Dendritic cell treated with granulocyte-macrophage colony-stimulating factor and Interleukin-4, amounts not matched to agents 40 ng/mL and 50 ng/mL, for 4 days (primary cell): ENCODE results near the gene RPS19.

Source experiments
- H3K27ac Mint-ChIP-seq: one replicate; pipeline ENCODE4 v1.8.0; 2022; ENCODE audit warnings: mild to moderate bottlenecking, mixed read lengths
- H3K27me3 Mint-ChIP-seq: one replicate; pipeline ENCODE4 v1.8.0; 2022; ENCODE audit warnings: mild to moderate bottlenecking, mixed read lengths
- H3K36me3 Mint-ChIP-seq: one replicate; pipeline ENCODE4 v1.8.0; 2022; ENCODE audit warnings: low read depth, mixed read lengths
- H3K4me1 Mint-ChIP-seq: one replicate; pipeline ENCODE4 v1.8.0; 2022; ENCODE audit warnings: low read depth, mixed read lengths
- H3K4me3 Mint-ChIP-seq: one replicate; pipeline ENCODE4 v1.8.0; 2022; ENCODE audit warnings: mild to moderate bottlenecking, moderate library complexity, mixed read lengths
- H3K9me3 Mint-ChIP-seq: one replicate; pipeline ENCODE4 v1.8.0; 2022; ENCODE audit warnings: mixed read lengths
- intact Hi-C: fragments of 100-400 bp; cut with micrococcal nuclease; formaldehyde crosslinking; loops from one replicate; pipeline ENCODE4 v1.15.0; 2022

Gene RPS19

DNA sequence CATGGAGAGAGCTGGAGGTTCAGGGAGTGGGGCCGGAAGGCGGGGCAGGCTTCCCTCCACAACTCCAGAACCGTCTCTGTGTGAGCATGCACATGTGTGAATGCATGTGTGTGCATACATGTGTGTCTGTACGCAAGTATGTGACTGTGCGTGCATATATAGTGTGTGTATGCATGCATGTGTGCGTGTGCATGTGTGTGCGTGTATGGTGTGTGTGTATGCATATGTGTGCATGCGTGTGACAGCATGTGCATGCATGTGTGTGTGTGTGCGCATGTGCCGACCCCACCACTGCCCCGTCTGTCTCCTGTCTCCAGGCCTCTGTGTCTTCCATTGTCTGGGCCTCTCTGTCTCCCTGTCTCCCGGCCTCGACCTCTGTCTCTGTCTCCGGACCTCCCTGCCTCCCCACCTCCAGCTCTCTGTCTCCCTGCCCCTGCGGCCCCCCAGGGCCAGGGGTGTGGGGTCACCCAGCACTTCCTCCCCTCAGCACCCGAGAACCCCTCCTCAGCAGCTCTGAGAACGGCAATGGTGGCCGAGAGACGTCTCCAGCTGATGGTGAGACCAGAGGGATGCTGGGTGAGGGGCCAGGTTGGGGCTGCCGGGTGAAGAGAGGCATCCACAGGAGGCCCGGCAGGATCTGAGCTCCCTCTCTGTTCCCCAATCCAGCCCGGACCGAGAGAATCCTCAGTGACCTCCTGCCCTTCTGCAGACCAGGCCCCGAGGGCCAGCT lies 45.4 kb downstream of the RPS19 start:
- H3K4me3 Mint-ChIP-seq = no peak overlapping the region
- no peaks in the 10 kb centered on the region for H3K9me3 Mint-ChIP-seq
- intact Hi-C loops = no loop called here
- no peak overlapping the region for H3K27ac Mint-ChIP-seq
- H3K4me1 Mint-ChIP-seq = peaks cover 2% of the 10 kb centered on the region
- peaks cover 87% of the 10 kb centered on the region for H3K36me3 Mint-ChIP-seq
- H3K27me3 Mint-ChIP-seq = peaks cover 11% of the 10 kb centered on the region

DNA sequence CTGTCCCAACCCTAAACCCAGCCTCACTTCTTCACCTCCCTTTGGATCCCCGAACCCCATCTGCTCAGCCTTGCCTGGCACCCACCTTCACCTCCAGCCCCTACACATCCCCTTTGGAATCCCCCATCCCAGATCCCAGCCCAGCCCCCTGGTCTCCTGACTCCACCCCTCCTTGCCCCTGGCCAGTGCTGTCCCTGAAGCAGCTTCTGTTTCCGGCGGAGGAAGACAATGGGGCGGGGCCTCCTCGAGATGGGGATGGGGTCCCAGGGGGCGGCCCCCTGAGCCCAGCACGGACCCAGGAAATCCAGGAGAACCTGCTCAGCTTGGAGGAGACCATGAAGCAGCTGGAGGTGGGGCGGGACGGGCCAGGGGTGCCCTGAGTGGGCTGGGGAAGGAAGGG lies 46.2 kb downstream of the RPS19 start:
- Mint-ChIP-seq H3K27me3 (peaks cover 19% of the 10 kb centered on the region), H3K27ac (no peak overlapping the region), H3K4me3 (no peak overlapping the region), H3K4me1 (peaks cover 5% of the 10 kb centered on the region), H3K36me3 (peaks cover 79% of the 10 kb centered on the region), H3K9me3 (no peaks in the 10 kb centered on the region)
- intact Hi-C loops = no loop called here

DNA sequence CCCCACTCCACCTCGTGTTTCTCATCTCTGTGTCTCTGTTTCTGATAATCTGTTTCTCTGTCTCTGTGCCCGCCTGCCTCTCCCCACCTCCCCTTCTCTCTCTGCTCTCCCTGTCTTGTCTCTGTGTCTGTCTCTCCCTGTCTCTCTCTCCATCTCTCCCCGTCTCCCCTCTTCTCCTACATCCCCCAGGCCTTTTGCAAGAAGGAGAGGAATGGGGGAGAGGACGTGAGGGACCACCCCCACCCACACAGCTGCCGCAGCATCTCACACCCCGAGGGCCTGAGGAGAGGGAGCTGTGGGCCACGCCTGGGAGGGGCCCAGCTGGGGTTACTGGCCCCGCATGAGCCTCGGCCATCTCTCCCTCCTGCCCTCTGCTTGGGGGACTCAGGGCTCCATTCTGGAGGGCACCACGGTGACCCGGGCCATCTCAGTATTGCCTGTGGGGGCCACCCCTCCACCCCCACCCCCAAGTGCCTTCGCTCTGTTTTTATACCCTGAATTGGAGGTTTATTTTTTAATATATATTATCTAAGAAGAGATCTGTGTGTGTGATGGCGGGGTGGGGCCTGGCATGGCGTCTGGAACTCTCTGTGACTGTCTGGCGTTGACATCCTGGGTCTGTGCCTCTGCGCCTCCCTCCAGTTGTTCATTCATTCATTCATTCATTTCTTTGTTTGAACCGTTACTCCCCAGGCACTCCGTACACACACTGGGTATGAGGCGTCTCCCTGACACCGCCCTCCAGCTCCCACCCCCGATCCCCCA lies 47.0 kb downstream of the RPS19 start:
- intact Hi-C loops = no loop called here
- Mint-ChIP-seq H3K4me1 (peaks cover 5% of the 10 kb centered on the region), H3K27me3 (peaks cover 27% of the 10 kb centered on the region), H3K4me3 (no peak overlapping the region), H3K27ac (no peak overlapping the region), H3K9me3 (no peaks in the 10 kb centered on the region), H3K36me3 (peaks cover 70% of the 10 kb centered on the region)

DNA sequence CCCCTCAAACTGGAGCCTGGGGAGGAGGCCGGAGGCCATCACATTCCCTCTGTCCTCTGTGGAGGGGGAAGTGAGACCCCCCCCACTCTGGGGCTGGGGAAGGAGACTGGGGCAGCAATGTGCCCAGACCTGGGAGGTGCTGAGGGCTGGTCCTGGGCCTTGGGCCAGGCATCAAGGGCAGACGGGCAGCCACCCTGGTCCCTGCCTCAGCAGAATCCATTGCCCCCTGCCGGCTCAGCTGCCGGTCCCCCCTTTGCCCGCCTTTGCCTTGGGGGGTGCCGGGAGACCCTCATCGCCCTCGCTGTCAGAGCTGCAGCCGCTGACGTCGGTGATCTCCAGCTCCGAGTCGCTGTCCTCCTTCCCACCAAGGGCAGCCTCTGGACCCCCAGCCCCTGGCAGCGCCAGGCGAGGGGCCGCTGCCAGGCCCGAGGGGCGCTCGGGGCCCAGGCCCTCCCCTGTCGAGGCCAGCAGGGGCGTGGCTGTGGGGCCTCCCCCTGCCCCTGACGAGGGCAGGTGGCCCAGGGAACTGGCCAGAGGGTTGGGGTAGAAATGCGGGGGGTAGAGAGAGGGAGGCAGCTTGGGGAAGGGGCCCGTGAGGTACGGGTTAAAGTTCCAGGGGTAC lies 48.0 kb downstream of the RPS19 start:
- intact Hi-C loops = no loop called here
- peaks cover 5% of the 10 kb centered on the region for H3K4me1 Mint-ChIP-seq
- H3K27ac Mint-ChIP-seq = no peak overlapping the region
- no peak overlapping the region for H3K4me3 Mint-ChIP-seq
- H3K9me3 Mint-ChIP-seq = no peaks in the 10 kb centered on the region
- H3K27me3 Mint-ChIP-seq = peaks cover 36% of the 10 kb centered on the region
- H3K36me3 Mint-ChIP-seq = peaks cover 60% of the 10 kb centered on the region

DNA sequence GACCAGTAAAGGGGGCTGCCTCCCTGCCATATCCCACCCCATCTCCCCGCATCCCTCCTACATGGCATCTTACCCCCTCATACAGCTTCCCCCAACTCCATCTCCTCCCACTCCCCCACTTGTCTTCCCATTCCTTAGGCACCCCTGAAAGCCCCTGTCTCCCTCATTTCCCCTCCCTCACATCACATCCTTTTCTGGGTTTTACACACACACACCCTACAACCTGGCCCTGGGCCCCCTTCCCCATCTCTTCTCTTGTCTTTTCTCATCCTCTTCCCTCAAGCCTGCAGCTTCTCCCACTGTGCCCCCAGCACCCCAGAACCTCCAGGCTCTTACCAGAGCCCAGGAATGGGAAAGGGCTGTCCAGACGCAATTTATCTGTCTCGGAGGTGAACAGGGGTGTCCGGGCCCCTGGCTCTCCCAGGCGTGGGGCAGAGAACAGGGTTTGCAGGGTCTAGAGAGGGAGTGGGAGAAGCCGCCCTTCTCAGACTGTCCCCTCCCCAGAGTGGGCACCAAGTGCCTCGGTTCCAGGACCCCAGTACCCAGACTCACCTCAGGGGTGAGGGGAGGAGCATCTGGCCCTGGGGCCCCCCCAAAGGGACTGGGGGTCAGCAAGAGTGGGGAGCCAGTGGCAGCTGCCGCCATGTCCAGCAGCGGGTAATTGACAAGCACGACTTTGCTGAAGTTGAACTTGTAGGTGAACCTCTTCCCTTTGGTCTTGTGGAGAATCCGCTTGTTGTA lies 48.8 kb downstream of the RPS19 start:
- Mint-ChIP-seq H3K4me1 (peaks cover 5% of the 10 kb centered on the region), H3K4me3 (no peak overlapping the region), H3K27ac (no peak overlapping the region), H3K9me3 (no peaks in the 10 kb centered on the region), H3K27me3 (peaks cover 44% of the 10 kb centered on the region), H3K36me3 (peaks cover 53% of the 10 kb centered on the region)
- intact Hi-C loops = no loop called here

DNA sequence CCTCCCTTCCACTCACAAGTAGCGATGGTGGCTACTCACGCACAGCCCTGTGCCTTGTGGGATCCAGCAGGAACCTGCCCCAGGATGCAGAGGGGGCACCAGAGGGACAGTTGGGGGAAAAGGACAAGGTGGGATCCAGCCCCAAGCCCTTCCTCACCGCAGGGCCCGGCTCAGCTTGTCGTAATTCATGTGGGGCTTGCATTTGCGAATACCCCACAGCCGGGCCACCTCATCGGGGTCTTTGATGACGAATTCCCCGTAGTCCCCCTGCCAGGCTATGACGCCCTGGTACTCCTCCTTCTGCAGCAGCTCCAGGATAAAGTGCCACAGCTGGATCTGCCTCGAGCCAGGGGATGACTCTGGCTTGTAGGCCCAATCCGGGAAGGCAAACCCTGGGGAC lies 49.7 kb downstream of the RPS19 start:
- Mint-ChIP-seq H3K9me3 (no peaks in the 10 kb centered on the region), H3K4me1 (peaks cover 5% of the 10 kb centered on the region), H3K36me3 (peaks cover 44% of the 10 kb centered on the region), H3K27me3 (peaks cover 49% of the 10 kb centered on the region), H3K4me3 (no peak overlapping the region), H3K27ac (no peak overlapping the region)
- intact Hi-C loops = no loop called here

DNA sequence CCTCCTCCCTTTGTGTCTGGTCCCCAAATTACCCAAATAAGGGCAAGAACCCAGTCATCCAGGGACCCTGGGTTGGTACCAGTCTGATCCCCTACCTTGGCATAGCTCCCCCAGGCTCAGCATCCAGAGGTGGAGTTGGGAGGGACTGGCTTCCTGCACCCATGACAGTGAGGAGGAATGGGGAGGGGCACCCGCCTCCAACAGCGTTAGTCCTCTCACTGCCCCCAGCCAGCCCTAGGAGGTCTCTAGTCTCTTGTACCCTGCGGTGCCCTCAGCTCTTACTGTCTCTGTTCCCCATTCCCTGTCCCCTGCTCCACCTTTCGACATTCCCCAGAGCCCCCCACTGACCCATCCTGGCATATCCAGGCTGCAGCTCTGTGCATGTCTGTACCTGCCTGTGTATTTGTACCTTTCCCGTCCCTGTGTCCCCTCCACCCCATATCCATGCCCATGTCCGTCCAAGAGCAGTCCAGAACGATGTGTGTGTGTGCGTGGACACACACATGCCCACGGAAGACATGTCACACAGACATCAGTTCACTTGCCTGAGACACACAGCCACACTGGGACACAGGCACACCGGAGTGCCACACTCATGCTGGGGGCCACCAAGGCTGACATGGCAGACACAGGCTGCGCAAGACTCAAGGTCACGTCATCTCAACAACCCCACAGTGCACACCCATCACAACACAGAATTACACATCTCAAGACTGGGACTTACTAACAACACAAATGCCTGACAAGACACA lies 50.4 kb downstream of the RPS19 start:
- no peak overlapping the region for H3K27ac Mint-ChIP-seq
- H3K36me3 Mint-ChIP-seq = peaks cover 37% of the 10 kb centered on the region
- no peak overlapping the region for H3K4me3 Mint-ChIP-seq
- intact Hi-C loops = no loop called here
- no peaks in the 10 kb centered on the region for H3K9me3 Mint-ChIP-seq
- peaks cover 49% of the 10 kb centered on the region for H3K27me3 Mint-ChIP-seq
- peaks cover 5% of the 10 kb centered on the region for H3K4me1 Mint-ChIP-seq

DNA sequence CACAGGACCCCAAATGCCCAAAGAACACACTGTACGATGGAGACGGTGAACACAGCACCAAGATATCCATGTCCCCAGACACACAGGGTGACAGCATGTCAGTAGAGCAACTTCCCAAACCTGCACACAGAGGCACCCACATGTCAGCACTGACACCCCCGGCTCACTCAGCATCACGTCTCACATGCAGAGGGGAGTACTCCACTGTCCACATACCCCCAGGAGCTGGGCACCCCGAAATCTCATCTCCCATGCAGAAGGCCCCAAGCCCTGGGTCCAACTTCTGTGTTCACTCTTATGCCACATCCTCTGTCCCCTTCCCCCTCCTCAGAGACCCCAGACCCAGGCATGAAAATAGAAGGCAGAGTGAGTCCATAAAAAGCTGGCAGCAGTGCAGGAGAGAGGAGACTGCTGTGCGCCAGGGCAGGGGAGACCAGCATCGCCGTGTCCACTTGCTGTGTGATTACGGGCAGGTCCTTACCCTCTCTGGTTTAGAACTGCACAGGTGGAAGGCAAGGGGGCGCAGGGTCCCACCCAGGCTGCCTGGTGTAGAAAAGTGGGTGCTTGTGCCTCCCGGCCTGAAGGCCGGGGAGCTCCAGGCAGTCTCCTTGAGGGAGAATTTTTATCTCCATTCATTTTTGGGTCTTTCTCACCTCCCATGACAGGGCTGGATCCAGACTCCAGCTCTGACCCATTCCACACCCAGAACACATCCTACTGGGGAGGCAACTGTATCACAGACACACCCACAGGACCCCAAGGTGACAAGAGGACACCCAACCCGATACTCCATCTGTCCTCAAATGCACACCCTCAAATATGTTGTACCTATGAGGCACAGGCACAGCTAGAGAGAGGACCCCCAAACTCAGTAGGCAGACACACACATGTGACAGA lies 51.2 kb downstream of the RPS19 start:
- peaks cover 29% of the 10 kb centered on the region for H3K36me3 Mint-ChIP-seq
- H3K4me1 Mint-ChIP-seq = peaks cover 5% of the 10 kb centered on the region

DNA sequence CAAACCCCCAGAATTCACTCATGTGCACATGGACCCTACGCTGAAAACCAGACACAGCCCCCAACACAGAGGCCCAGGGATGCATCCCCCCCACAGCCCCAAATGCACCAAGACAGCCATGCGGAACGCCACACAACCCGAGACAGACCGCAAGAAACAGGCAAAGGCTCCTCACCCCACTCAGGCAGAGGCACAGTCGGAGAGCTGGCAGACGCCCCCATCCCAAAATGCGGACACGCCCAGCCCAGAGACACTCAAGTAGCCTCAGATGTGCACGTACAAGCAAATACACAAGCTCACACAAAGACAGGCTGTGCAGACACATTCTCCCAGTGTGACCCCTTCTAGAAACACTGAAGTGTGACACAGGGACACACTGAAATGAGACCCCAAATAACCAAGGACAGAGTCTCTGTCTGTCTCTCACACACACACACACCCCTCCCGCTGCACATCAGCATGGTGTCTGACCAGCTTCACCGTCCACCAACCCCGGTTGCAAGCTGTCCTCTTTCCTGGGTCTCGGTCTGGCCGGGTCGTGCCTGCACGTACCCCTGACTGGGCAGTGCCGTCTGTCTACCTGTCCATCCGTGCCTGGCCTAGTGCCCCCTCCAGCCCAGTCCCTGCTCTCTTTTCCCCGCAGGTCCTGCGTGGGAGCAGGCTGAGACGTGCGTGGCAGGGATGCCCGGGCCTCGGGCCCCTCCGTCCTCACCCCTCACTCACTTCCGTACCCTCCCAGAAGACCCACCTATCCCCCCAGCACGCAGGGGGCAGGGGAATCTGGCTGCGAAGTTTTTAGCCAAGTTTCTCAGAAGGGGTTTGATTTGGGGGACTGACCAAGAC lies 52.1 kb downstream of the RPS19 start:
- Mint-ChIP-seq H3K4me3 (no peak overlapping the region), H3K36me3 (peaks cover 20% of the 10 kb centered on the region), H3K27me3 (peaks cover 49% of the 10 kb centered on the region), H3K4me1 (peaks cover 5% of the 10 kb centered on the region), H3K27ac (no peak overlapping the region), H3K9me3 (no peaks in the 10 kb centered on the region)
- intact Hi-C loops = no loop called here

More for the DNA sequence above, 51.2 kb downstream of the RPS19 start:
- H3K9me3 Mint-ChIP-seq = no peaks in the 10 kb centered on the region
- H3K27ac Mint-ChIP-seq = no peak overlapping the region
- H3K4me3 Mint-ChIP-seq = no peak overlapping the region
- intact Hi-C loops = no loop called here
- peaks cover 49% of the 10 kb centered on the region for H3K27me3 Mint-ChIP-seq

DNA sequence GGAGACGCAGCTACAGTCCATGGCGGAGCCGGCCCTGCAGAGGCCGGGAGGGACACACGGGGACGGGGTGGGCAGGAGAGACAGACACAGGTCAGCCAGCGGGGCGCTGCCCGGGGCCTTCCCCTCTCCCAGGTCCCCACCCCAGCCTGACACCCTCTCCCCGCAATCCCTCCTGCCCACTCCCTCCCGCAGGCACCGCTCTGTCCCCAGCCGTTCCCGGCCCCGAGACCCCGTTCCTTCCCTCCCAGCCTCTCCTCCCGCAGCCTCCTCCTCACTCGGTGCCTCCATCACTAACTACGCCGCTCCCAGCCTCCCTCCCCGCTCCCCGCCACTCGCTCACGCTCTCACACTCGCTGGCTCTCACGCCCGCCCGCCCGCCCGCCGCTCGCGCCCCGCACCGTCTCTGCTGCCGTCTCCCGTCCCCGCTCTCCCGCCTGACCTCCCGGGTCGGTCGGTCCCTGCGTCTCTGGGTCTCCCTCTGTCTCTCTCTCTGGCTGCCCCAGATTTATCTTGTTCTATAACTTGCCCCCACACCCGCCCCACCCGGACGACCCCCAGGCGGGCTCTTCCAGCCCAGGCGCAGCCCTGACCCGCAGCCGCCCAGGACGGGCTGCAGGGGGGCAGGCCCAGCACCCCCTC lies 53.0 kb downstream of the RPS19 start:
- intact Hi-C loops = no loop called here
- peaks cover 5% of the 10 kb centered on the region for H3K4me1 Mint-ChIP-seq

DNA sequence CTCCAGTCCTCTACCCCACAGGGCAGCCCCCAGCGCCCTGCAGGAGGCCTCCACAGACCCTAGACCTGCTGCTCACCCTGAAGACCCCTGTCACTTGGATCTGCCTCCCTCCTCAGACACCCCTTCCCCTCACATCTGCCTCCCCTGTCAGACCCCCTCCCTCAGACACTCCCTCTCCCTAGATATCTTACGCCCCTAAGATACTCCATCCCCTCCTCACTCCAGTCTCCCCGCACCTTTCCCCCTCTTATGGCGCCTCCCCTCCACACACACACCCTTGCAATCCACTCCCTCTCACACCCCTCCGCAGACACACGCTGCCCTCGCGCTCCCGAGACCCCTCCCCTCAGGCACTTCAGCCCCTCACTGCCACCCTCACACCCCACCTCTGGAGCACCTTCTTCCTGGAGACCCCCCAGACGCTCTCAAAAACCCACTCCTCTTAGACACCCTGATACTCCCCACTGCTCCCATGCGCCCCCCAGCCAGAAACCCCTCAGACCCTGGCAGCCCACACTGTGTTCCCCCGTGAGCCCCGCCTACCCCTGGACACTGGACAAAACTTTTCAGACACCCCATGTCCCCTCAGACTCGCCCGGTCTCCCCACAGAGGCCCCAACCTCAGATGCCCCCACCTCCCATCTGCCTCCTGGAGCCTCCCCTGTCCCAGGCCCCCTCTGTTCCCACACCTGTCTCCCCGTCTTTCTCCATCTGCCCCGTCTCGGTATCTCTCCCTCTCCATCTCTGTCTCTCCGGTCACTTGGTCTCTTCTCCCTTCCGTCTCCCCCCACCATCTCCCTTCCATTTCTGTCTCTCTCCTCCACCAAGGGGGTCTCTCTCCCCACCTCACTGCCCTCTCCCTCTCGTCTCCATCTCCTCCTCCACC lies 53.7 kb downstream of the RPS19 start:
- Mint-ChIP-seq H3K4me1 (peaks cover 5% of the 10 kb centered on the region), H3K36me3 (peaks cover 4% of the 10 kb centered on the region), H3K9me3 (no peaks in the 10 kb centered on the region), H3K27me3 (peaks cover 48% of the 10 kb centered on the region), H3K4me3 (no peak overlapping the region), H3K27ac (no peak overlapping the region)
- intact Hi-C loops = no loop called here

More for the DNA sequence above, 53.0 kb downstream of the RPS19 start:
- Mint-ChIP-seq H3K27me3 (peaks cover 49% of the 10 kb centered on the region), H3K27ac (no peak overlapping the region), H3K9me3 (no peaks in the 10 kb centered on the region), H3K36me3 (peaks cover 11% of the 10 kb centered on the region), H3K4me3 (no peak overlapping the region)
